ENCODE measurements around the gene XRN2.

GRCh38 chr20:21360705-21361104 lies 57.6 kb downstream of the XRN2 start:
- TF ChIP-seq CTCF (IDR thresholded peaks at IDR 0.05; ENCODE audit: poor library complexity, severe bottlenecking) (no peak), EP300 (conservative IDR thresholded peaks at IDR 0.05; ENCODE audit: poor library complexity, severe bottlenecking) (no peak), POLR2AphosphoS5 (IDR thresholded peaks at IDR 0.05) (no peak), REST (IDR thresholded peaks at IDR 0.05; ENCODE audit: borderline replicate concordance) (no peak), EZH2 (IDR thresholded peaks at IDR 0.05; ENCODE audit: borderline replicate concordance, insufficient read depth, low read length, poor library complexity, severe bottlenecking) (no peak), SMC3 (conservative IDR thresholded peaks at IDR 0.05; ENCODE audit: poor library complexity) (no peak), RAD21 (conservative IDR thresholded peaks at IDR 0.05) (no peak), MXI1 (conservative IDR thresholded peaks at IDR 0.05; ENCODE audit: poor library complexity, severe bottlenecking) (no peak)

Measured in neural cell (in vitro differentiated cells).